GM21515 (cell line): ENCODE data around the gene MRPS14.
"Not testable (repeated sequence)": the region's sequence is repeated elsewhere in the genome, so short reads cannot be mapped to it uniquely, and the experiment has no call there.

Experiments
- ATAC-seq: cut with Tn5 transposase; IDR thresholded peaks from one replicate; pipeline ENCODE4 v1.9.1; 2021; ENCODE audit not compliant: unreplicated experiment

The MRPS14 gene

DNA sequence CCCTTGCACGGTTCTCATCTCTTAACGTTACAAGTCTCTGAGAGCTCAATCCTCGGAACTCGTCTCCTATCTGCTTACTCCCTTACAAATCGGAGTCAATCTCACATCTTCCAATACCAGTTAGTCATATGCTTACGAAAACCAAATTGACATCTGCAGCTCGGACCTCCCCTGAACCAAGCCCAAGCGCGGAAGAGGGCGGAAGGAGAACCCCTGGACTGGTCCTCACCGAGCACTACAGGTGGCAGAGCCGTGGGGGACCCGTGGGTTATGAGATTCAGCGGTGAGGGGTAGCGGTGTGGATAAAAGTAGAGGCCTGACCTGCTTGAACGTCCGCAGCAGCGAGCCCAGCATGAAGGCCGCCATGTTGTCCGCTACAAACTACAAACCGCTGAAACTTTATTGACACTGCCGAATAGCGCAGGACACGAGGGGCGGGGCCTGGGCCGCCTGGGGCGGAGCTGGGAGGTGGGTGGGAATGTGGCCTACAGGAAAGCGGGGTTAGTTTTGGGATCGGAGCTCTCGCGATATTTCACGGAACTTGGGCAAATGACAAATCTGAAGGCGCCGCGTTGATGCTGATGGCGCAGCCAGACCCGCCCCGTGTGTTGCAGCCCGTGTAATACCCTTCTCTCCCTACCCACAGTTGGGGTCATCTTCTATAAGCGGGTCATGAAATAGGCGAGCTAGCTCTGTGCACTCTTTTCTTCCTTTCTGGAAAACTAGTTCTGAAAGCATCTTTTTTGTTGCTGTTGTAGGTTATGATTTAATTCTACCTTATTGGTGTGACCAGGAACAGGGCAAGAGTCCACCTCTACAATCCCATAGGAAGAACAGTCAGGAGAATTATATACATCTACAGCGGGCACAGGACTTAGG is at the start of gene MRPS14:
Gene MRPS14 (minus strand): TSS at position 383 of the 879 bp plus-strand sequence. CDS start 17 bp downstream, at position 366.
- ATAC-seq = peak; percentile 93

DNA sequence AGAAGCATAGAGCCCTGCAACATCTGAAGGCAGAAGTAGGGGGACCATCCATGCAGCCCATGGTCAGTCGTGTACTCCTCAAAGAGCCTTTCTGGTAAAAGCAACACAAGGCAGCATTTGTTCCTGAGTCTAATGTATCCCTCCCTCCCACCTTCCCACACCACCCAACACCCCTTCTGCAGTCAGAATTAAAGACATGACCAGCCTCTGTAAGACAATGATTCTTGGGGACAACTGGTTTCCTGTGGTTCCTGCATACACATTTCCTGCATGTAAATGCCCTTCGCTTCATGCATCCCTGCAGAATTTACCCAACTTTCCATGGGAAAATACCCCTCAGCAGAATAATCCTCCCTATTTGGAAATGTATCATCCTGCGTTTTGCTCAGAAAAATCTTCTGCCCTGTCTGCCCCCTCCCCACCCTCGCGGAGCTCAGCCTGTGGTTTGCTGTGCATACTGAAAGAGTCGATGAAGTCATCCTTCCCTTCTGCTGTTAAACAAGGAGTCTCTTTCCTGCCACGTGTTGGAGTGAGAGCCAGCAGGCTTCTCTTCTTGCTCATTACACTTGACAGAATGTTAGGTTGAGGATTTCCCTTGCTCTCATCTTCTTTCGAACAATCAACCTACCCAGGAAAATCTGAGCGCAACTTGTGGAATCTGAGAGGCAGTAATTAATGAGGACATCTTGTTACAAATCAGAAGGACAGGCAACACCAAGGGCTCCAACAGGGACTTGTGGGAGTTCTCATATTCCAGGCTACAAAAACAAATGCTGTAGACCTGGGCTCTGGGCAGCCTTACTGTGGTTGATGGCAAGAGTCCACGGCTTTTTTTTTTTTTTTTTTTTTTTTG is 49.1 kb upstream of the MRPS14 start:
- peak; percentile 80 for ATAC-seq

GRCh38 chr1:175071276-175071943 is 48.2 kb upstream of the MRPS14 start:
- no peak for ATAC-seq

DNA sequence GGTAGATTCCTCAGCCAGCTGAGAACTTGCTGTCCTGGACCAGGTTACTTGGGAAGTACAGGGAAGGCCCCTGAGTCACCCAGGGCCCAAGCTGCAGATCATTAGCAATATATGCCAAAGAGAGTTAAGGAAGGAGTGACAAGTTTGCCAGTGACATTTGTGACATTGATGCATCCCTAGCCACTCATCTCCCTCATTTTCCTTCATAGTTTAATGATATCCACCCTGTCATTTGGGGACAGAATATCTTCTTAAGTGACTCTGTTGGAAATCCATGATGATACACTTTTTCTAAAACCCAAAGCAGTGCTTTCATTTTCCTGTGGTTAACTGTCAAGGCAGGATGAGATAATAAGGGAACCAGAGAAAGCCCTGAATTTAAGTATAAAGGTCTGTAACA is 47.6 kb upstream of the MRPS14 start:
- no peak for ATAC-seq

DNA sequence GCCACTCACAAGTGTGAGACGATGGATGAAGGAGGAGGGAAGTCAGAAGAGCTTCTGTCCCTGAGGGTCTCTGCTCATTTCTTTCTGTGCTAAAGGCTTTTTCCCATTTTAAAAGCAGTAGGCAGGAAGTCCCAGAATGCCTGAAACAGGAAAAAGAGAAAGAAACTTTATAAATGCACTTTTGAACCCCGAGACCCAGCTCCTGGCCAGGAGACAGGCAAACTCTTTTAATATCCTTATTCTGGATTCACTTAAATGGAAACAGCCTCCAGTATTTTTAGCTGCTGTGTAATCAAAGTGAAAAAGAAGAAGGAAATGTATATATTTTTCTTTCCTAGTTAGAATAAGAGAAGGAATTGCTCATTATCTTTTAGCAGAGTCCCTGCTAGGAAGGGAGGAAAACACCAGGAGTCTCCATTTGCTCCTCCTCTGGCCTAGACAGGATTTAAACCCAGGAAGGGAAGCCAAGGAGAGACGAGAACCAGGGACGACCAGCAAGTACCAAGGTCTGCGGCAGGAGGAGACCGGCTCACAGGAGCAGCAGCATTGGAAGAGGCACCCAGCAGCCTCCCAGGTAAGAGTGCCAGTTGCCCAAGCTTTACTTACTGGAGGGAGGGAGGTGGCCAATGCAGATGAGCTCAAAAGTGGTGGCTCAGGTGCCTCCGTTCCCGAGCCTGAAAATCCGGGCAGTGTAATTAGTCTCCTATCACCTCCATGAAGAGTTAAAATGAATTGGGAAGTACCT is 44.3 kb upstream of the MRPS14 start, which contains the start of gene TNN:
Gene TNN (plus strand): TSS at position 472 of the 745 bp plus-strand sequence. CDS start 9,586 bp downstream, outside the sequence.
- ATAC-seq = no peak

DNA sequence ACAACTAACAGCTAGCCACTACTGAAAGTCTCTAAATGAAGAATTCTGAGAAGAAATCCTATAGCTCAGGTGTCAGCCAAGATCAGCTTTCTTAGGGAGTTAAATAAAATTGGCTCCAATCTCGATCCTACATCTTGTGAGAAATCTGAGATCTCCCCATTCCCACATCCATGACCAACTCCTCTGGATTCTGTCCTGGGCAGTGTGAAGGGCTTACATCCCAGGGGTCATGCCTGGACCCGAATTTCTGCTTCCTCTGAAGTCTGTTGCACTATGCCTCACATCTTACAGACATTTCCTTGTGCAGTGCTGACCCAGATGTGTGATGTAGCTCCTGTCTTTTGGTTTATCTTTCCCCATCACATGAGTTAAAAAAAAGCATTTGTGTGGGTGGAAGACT is 39.6 kb upstream of the MRPS14 start:
- no peak for ATAC-seq

- ATAC-seq = no peak
Measured at GRCh38 chr1:175062339-175062738, 39.1 kb upstream of the MRPS14 start.

- ATAC-seq = no peak
Measured at GRCh38 chr1:175054736-175055135, 31.5 kb upstream of the MRPS14 start.

DNA sequence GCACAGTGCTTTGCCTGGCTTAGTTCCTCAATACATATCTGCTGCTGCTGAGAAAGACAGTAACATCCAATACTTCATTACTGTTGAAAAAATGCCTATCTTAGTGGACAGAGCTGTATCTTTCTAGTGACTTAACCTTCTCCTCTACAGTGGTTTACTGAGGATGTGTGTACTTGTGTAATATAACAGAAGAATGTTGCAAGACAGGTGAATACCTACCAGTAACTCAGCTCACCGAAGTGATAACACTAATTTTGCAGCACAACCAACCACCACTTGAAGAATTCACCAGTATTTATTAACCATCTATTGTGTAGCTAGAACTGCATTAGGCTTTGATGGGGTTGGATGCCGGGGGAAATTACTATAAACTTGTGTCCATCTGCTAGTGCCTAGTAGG is 27.8 kb upstream of the MRPS14 start:
- ATAC-seq = no peak

GRCh38 chr1:175045519-175045918 is 22.3 kb upstream of the MRPS14 start:
- ATAC-seq = no peak

- no peak for ATAC-seq
Measured at GRCh38 chr1:175045097-175045496, 21.9 kb upstream of the MRPS14 start.

DNA sequence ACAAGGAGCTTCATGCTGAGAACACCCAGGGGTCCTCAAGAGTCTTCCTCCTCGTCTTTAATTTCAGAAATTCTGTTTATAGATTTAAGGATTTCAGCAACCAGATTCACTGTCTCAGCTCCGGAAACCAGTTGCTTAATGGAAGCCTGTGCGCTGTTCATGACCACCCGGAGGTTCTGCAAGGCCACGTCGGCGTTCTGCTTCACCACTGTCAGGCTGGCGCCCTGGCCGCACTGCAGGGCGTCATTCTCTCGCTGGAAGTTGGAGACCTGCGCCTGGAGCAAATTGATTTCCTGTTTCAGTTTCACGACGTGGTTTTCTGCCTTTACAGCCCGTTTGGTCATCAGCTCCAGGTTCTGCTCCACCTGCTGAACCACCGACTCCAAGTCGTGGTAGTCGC is 21.4 kb upstream of the MRPS14 start:
- not testable (repeated sequence) for ATAC-seq

GRCh38 chr1:175043824-175044223 is 20.6 kb upstream of the MRPS14 start:
- ATAC-seq = no peak

DNA sequence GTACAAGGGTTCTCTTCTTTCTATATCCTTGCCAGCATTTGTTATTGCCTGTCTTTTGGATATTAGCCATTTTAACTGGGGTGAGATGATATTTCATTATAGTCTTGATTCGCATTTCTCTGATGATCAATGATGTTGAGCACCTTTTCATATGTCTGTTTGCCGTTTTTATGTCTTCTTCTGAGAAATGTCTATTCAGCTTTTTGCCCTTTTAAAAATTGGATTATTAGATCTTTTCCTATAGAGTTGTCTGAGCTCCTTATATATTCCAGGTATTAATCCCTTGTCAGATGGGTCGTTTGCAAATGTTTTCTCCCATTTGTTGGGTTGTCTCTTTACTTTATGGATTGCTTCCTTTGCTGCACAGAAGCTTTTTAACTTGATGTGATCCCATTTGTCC is 19.4 kb upstream of the MRPS14 start:
- ATAC-seq = no peak

DNA sequence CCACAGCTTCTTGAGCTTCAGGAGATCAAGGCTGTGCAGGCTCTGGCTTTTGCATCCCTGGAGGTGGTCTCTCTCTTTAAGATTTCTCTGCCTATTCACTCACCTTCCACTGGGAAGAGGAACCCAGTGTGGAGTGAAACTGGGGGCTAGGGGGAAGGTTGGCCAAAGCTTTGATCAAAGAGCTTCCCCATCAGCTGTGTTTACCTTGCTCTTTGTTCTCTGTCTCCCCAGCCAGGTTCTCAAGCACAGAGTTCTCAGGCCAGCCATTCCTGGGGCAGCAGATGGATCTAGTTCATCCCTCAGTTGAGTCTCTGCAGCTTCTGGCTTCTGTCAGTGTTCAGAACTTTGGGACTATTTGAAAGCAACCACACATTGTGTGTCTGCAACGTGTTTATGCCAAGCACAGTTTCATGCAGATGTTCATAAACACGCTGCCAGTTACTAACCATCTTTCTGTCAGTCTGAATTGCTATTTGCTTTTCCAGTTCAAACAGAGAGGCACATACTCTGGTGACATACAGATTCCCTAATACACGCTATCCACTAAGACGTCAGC is 17.2 kb upstream of the MRPS14 start:
- no peak for ATAC-seq

DNA sequence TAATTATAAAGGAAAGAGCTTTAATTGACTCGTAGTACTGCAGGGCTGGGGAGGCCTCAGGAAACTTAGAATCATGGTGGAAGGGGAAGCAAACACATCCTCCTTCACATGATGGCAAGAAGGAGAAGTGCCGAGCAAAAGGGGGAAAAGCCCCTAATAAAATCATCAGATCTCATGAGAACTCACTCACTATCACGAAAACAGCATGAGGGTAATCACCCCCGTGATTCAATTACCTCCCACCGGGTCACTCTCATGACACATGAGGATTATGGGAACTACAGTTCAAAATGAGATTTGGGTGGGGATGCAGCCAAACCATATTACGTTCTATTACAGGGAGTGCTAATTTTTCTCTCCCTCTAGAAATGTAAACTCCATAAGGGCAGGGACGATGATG is 14.2 kb upstream of the MRPS14 start:
- ATAC-seq = no peak

DNA sequence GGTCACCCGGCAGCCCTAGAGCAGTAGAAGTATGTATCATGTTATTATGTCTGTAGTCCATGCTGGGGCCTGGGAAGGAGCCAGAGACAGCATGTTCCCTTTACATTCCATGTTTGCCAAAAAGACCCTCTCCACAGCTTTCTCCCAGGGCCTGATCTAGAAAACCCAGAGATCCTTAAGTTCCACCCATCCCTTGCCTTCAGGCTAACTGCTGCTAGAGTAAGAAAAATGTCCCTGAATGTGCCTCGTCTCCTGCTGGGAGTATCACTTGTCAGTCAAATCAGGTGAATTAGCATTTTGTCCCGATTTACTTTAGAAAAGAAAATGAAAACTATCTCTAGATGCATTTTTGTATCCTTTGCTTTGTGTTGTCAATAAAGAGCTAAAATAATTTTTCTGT is 13.3 kb upstream of the MRPS14 start:
- no peak for ATAC-seq

GRCh38 chr1:175035865-175036264 is 12.6 kb upstream of the MRPS14 start:
- ATAC-seq = no peak

GRCh38 chr1:175034775-175035174 is 11.6 kb upstream of the MRPS14 start:
- ATAC-seq = no peak

DNA sequence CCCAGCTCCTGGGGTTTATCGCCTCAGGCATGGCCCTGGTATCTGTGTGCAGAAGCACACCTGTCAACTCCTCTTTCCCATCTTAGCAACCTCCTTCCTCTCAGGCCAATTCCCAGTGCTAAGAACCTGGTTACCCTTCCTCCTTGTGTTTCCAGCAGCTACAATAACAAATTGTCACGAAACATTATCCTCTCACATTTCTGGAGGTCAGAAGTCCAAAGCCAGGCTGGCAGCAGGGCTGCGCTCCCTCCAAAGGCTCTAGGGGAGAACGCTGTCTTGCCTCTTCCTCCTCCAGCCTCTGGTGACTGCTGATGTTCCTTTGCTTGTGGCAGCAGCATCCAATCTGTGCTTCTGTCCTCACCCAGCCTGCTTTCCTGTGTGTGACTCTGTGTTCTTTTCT is 10.7 kb upstream of the MRPS14 start:
- no peak for ATAC-seq
